8988T (cell line): Measurements from ENCODE around the gene SLC22A13.
"Not testable (repeated sequence)": the region's sequence is repeated elsewhere in the genome, so short reads cannot be mapped to it uniquely, and the experiment has no call there.

Experiments used
- DNase-seq: peaks from one replicate; pipeline ENCODE4 v3.0.0; 2011

Gene SLC22A13

GRCh38 chr3:38306941-38307340, 41.3 kb downstream of the SLC22A13 start:
- DNase-seq, result no peak

- DNase-seq, result no peak
Observed at GRCh38 chr3:38307599-38307998, 42.0 kb downstream of the SLC22A13 start.

- DNase-seq, result no peak
Observed at GRCh38 chr3:38308456-38308855, 42.8 kb downstream of the SLC22A13 start.

DNA sequence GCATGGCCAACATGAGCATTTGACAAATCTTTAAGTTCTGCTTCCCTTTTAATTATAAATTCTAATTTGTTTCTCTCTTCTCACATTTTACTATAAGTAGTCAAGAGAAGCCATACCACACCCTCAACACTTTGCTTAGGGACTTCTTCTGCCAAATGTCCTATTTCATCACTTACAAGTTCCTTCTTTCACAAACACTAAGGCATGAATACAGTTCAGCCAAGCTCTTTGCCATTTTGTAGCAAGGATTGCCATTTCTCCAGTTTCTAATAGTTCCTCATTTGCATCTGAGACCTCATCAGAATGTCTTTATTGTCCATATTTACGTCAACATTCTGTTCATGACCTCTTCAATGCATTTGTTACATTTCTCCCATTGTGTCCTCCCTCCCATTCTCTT, 45.9 kb downstream of the SLC22A13 start:
- no peak for DNase-seq

DNA sequence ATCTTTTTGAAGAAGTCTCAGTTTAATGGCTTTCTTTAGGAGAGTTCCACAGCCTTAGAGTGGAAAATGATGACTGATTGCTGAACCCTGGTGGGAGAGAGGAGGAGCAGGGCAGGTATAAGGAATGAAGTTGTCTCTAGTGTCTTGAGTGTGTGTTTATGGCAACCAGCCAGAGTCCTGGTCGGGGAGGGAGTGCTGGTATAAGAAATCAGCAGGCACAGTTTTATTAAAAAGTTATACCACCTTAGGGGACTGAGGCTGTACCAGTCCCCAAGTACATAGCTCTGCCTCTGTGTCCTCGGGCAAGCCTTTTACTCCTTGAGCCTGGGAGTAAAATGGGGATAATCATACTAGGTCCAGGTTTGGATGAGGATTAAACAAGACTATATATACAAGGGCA, 46.3 kb downstream of the SLC22A13 start:
- no peak for DNase-seq

GRCh38 chr3:38312356-38312755, 46.7 kb downstream of the SLC22A13 start:
- no peak for DNase-seq

GRCh38 chr3:38313263-38313662, 47.7 kb downstream of the SLC22A13 start:
- no peak for DNase-seq

GRCh38 chr3:38313695-38314094, 48.1 kb downstream of the SLC22A13 start:
- no peak for DNase-seq

DNA sequence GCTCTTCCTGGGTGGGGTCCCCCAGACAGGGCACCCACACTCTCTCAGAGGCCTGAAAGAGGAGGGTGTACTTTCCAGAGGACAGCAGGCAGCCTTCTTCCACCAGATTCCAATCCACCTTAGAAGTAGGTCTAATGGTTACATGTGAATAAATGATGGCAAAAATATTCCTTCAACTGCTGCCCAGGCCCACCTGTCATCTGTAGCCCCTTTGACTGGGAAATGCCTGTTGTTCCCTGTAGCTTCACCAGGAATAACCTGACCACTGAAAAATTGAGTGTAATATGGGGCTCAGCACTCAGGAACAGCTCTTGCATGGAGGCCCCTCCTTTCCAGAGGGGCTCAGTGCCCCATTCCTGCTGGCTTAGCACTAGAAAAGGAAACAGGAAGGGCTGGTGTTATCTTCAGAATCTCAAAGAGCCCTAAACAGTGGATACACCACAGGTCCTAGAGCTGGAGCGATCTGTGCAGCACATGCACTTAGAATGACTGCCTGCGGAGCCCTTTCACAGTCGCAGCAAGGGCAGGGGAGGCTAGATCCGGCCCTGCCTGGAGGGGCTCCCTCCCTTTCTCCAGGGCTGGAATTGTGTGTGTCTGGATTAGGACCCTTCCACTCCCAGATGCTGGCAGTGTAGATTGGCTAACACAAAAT, 48.6 kb downstream of the SLC22A13 start:
- no peak for DNase-seq

DNA sequence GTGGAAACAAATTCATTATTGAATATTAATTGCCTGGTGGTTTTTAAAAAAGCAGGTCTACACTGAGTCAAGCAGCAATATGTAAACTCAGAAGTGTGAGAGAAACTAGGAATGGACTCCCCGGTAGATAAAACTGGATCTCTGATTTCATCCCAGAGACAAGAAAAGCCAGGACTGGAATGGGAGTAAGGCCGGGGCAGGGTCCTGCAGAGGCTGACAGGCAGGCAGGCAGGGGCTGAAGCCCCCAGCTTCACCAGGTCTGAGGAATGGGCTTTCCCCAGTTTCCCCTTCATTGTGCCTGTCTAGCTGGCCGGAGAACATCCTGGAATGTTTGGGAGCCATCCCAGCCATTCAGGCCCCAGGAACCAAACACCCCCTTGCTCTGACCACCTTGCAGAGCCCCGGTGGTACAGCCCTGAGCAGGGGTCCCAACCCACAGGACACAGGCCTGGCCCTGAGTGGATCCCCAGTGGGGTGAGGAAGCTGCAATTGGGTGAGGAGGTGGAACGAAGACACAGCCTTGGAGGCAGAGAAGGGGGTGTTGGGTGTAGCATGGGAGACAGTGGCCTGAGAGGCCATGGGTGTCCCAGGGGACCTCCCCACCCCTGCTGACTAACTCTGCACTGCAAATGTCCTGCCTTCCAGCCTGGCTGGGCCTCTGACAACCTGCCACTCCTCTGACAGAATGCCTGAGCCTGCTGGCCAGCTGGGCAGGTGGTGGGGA, 49.3 kb downstream of the SLC22A13 start:
- DNase-seq, result no peak

- DNase-seq, result no peak
Observed at GRCh38 chr3:38315488-38316230, 50.0 kb downstream of the SLC22A13 start.

DNA sequence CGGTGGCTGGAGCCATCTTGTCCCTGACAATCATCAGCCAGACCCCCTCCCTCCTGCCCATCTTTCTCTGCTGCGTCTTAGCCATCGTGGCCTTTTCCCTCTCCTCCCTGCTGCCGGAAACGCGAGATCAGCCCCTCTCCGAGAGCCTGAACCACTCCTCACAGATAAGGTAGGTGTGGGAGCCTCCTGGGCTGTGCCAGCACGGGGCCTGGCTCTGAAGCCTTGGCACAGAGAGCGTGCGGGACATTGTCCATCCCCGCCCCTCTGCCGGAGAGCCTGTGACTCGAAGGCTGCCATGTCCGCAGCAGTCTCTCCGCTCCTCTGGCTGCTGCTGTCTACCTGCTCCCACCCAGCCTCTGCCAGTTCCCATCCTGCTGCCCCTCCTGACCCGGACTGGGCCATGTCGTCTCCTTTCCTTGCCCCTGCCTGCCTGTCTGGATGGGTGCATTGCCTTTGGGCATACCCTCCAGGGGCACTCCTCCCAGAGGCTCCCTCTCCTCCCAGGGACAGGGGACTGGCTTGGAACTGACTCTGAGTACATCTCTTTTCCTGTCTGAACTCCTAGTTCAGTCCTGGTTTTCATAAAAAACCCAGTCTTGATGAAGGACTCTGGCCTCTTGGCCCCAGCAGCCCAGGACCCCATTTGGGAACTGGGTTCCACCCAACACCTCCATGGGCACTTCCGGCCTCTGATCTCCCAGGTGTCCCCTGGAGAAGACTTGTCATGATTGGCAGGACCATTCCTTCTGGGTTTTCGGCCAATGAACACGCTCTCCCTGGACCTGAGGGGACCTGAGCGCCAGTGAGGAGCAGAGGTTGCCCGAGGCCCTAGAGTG, 51.0 kb downstream of the SLC22A13 start:
- DNase-seq, result no peak

GRCh38 chr3:38317192-38317759, 51.7 kb downstream of the SLC22A13 start:
- DNase-seq, result no peak

GRCh38 chr3:38318766-38319671, 53.4 kb downstream of the SLC22A13 start:
- DNase-seq, result no peak

GRCh38 chr3:38320638-38321037, 55.0 kb downstream of the SLC22A13 start:
- DNase-seq, result not testable (repeated sequence)

GRCh38 chr3:38323060-38323459, 57.4 kb downstream of the SLC22A13 start:
- no peak for DNase-seq

DNA sequence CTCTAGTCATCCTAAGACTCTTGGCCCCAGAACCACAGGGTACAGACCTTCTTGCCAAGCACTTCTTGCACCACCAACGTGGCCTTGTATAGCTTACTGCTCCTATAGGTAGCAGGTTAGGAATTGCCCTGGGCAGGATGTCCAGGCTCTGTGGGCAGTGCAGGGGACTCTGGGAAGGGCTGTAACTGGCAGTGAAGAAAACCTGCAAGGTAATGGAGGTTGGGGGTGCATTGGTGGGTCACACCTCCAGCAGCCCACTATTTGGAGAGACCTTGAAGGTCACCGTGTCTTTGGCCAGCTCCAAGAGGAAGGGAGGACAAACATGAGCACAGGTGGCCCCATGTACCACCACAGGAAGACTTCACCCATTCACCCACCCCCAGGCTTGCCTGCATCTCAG, 59.6 kb downstream of the SLC22A13 start:
- no peak for DNase-seq

DNA sequence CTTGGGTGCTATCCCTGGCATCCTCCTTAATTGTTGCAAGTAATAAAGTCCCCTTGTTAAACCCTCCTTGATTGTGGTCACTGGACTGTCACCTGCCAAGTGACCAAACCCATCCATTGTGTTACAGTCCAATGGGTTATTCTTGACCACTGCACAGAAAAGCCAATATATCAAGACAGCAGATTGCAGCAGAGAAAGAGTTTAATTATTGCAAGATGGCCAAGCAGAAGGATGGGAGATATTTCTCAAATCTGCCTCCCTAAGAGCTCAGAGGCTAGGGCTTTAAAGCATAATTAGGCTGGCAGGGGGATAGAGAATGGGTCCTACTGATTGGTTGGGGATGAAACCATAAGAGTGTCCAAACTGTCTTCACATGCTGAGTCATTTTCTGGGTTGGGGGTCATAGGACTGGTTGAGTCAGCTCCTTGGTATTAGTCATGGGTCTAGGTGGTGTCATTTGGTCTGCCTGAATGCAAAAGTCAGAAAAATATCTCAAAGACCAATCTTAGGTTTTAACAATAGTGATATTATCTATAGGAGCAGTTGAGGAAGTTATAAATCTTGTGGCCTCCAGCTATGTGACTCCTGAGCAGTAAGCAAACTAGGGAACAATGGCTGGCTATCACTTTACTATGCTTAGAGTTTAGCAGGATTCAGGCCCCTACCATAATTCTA, 61.9 kb downstream of the SLC22A13 start:
- no peak for DNase-seq
